Stomach (tissue), 4 donors: Measurements from ENCODE around the gene CAPN5.
"Not testable (repeated sequence)": the region's sequence is repeated elsewhere in the genome, so short reads cannot be mapped to it uniquely, and the experiment has no call there.

Experiments
- CTCF ChIP-seq, 7 experiments: fragments of 450-650 bp in 4 of 7; fragments of 200-600 bp in 3 of 7; sonication (generic) in 3 of 7; IDR thresholded peaks; one replicate each; pipeline ENCODE4 v1.5.1; 2016 to 2019; ENCODE audit warnings: antibody characterized with exemption in 7 of 7, control low read depth in 2 of 7, mild to moderate bottlenecking in 1 of 7
- POLR2AphosphoS5 ChIP-seq, 3 donors: sonication (generic); formaldehyde crosslinking; IDR thresholded peaks; one replicate each; pipeline ENCODE4 v1.6.1; 2016; ENCODE audit warnings: antibody characterized with exemption in 3 of 3

- not testable (repeated sequence) for TF ChIP-seq CTCF, POLR2AphosphoS5 (IDR thresholded peaks at IDR 0.05)
Observed at GRCh38 chr11:77018396-77018924, 48.3 kb upstream of the CAPN5 start.
